KMS-11 (cell line): ENCODE measurements around the gene PHACTR4.
A peak's percentile ranks its signal among the peaks of the same experiment; 100 is the strongest.

ENCODE experiments used
- H2AFZ ChIP-seq: fragments of 200-600 bp; sonication (generic); 2 replicates; pipeline ENCODE4 v1.6.1; 2016; ENCODE audit warnings: antibody characterized with exemption, mixed run types, low read depth
- H3K27ac ChIP-seq: fragments of 200-600 bp; sonication (generic); 2 replicates; pipeline ENCODE4 v1.6.1; 2016; ENCODE audit warnings: mild to moderate bottlenecking, mixed run types
- H3K27me3 ChIP-seq: fragments of 200-600 bp; sonication (generic); 2 replicates; pipeline ENCODE4 v1.6.1; 2017; ENCODE audit warnings: mild to moderate bottlenecking, low read depth, mixed run types, moderate library complexity; ENCODE audit not compliant: insufficient read depth
- H3K36me3 ChIP-seq: fragments of 200-600 bp; sonication (generic); 2 replicates; pipeline ENCODE4 v1.6.1; 2017; ENCODE audit warnings: mild to moderate bottlenecking, mixed run types; ENCODE audit not compliant: insufficient read depth
- H3K4me1 ChIP-seq: fragments of 200-600 bp; sonication (generic); 2 replicates; pipeline ENCODE4 v1.6.1; 2016; ENCODE audit warnings: mild to moderate bottlenecking, low read depth, mixed run types; ENCODE audit not compliant: poor library complexity, severe bottlenecking
- H3K4me2 ChIP-seq: fragments of 200-600 bp; sonication (generic); 2 replicates; pipeline ENCODE4 v1.7.0; 2016; ENCODE audit warnings: mild to moderate bottlenecking, mixed run types
- H3K4me3 ChIP-seq: fragments of 200-600 bp; sonication (generic); IDR thresholded peaks from 2 replicates; pipeline ENCODE4 v1.6.1; 2017; ENCODE audit warnings: low read depth, low read length, mixed read lengths; ENCODE audit not compliant: insufficient read depth
- H3K79me2 ChIP-seq: fragments of 200-600 bp; sonication (generic); 2 replicates; pipeline ENCODE4 v1.6.1; 2016; ENCODE audit warnings: low read depth, mixed run types; ENCODE audit not compliant: insufficient read depth
- H3K9ac ChIP-seq: fragments of 200-600 bp; sonication (generic); 2 replicates; pipeline ENCODE4 v1.6.1; 2016; ENCODE audit warnings: mild to moderate bottlenecking, mixed run types
- H4K20me1 ChIP-seq: fragments of 200-600 bp; sonication (generic); 2 replicates; pipeline ENCODE4 v1.6.1; 2016; ENCODE audit warnings: mild to moderate bottlenecking, mixed run types; ENCODE audit not compliant: insufficient read depth
- CTCF ChIP-seq: fragments of 200-600 bp; sonication (generic); conservative IDR thresholded peaks from 2 replicates; pipeline ENCODE4 v1.6.1; 2017; ENCODE audit warnings: low read depth, mild to moderate bottlenecking, antibody characterized with exemption, low read length, moderate library complexity, mixed read lengths

The PHACTR4 gene

GRCh38 chr1:28354121-28354520, 15.4 kb upstream of the PHACTR4 start:
- Histone ChIP-seq H3K36me3 (no peaks in the 10 kb centered on the region), H3K27ac (peak overlapping the region; percentile 12; the same call in 1 of the 2 replicates), H2AFZ (no peak overlapping the region), H3K4me1 (peaks cover 15% of the 10 kb centered on the region), H3K79me2 (no peaks in the 10 kb centered on the region), H3K27me3 (no peaks in the 10 kb centered on the region), H3K4me2 (peak overlapping the region; percentile 41; the same call in 1 of the 2 replicates), H3K9ac (no peak overlapping the region), H4K20me1 (no peaks in the 10 kb centered on the region), H3K4me3 (no peak overlapping the region)
- no peak for TF ChIP-seq CTCF

DNA sequence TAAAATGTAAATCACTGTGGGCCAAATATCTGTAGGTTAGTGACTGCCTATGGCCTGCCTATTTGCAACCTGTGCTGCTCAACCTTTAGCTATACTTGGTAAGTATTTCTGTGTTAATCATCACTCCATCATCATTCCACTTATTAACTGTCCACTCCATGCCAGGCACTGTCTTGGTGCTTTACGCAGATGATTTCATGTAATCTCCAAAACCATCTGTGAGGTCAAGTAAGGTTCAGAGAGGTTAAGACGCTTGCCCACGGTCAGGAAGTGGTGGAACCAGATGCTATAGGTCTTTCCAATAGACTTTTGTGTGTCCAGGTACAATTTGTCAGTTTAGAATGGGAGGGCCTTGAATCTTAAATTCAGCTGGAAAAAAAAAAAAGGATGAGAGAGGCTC, 10.8 kb upstream of the PHACTR4 start:
- no peak for TF ChIP-seq CTCF
- Histone ChIP-seq H2AFZ (no peak overlapping the region), H3K4me2 (no peak overlapping the region), H3K4me3 (no peak overlapping the region), H3K4me1 (peaks cover 18% of the 10 kb centered on the region), H3K27me3 (no peaks in the 10 kb centered on the region), H3K36me3 (no peaks in the 10 kb centered on the region), H3K27ac (no peak overlapping the region), H4K20me1 (no peaks in the 10 kb centered on the region), H3K79me2 (no peaks in the 10 kb centered on the region), H3K9ac (no peak overlapping the region)

DNA sequence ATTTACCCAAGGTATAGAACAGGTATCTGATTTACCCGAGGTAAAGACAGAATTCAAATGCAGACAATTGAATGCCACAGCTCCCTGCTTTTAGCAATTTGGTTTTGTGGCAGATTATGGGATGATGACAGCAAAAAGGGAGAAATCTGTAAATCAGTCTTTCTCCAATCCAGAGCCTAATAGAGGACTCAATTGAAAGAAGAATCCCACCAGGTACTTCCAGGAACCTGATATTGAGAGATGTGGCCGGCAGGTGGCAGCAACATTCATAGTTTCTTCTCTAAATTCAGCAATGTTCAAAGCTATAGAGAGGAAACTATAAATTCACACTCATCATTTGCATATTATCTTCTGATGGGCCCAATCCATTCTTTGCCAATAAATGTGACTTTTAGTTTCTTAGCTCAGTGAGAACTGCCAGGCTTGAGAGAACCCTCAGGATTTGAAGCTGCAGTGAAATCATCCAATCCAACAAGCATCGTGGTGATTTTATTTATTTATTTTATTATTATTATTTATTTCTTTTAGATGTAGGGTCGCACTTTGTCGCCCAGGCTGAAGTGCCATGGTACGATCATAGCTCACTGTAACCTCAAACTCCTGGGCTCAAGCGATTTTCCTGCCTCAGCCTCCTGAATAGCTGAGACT, 9.8 kb upstream of the PHACTR4 start:
- Histone ChIP-seq H3K27me3 (no peaks in the 10 kb centered on the region), H3K27ac (no peak overlapping the region), H3K4me2 (no peak overlapping the region), H3K4me1 (peaks cover 8% of the 10 kb centered on the region), H3K4me3 (no peak overlapping the region), H2AFZ (no peak overlapping the region), H3K36me3 (no peaks in the 10 kb centered on the region), H3K9ac (no peak overlapping the region), H4K20me1 (no peaks in the 10 kb centered on the region), H3K79me2 (no peaks in the 10 kb centered on the region)
- TF ChIP-seq CTCF, result peak; percentile 82

- Histone ChIP-seq H3K9ac (no peak overlapping the region), H2AFZ (no peak overlapping the region), H3K27me3 (no peaks in the 10 kb centered on the region), H3K79me2 (no peaks in the 10 kb centered on the region; the same call in 1 of the 2 replicates), H3K27ac (no peak overlapping the region), H3K4me3 (no peak overlapping the region), H4K20me1 (no peaks in the 10 kb centered on the region), H3K36me3 (no peaks in the 10 kb centered on the region), H3K4me2 (no peak overlapping the region), H3K4me1 (peaks cover 16% of the 10 kb centered on the region)
- no peak for TF ChIP-seq CTCF
These were observed 4.7 kb upstream of the PHACTR4 start for GRCh38 chr1:28364888-28365287.
